Measurements from ENCODE around the gene RUFY1.
"Not testable (repeated sequence)": the region's sequence is repeated elsewhere in the genome, so short reads cannot be mapped to it uniquely, and the experiment has no call there.

RUFY1 gene

GRCh38 chr5:179623003-179623905, 72.9 kb downstream of the RUFY1 start, which contains the start of gene HNRNPH1:
Gene HNRNPH1 (minus strand): TSS chr5:179623671. CDS start chr5:179623133, 538 bp downstream.
- DNase-seq = peak; percentile 99

GRCh38 chr5:179623906-179624741, 73.8 kb downstream of the RUFY1 start:
- DNase-seq = peak; percentile 83

- no peak for DNase-seq
Observed at GRCh38 chr5:179624841-179625271, 74.5 kb downstream of the RUFY1 start.

GRCh38 chr5:179633501-179634369, 83.4 kb downstream of the RUFY1 start:
- not testable (repeated sequence) for DNase-seq

GRCh38 chr5:179634370-179635172, 84.2 kb downstream of the RUFY1 start:
- not testable (repeated sequence) for DNase-seq

DNA sequence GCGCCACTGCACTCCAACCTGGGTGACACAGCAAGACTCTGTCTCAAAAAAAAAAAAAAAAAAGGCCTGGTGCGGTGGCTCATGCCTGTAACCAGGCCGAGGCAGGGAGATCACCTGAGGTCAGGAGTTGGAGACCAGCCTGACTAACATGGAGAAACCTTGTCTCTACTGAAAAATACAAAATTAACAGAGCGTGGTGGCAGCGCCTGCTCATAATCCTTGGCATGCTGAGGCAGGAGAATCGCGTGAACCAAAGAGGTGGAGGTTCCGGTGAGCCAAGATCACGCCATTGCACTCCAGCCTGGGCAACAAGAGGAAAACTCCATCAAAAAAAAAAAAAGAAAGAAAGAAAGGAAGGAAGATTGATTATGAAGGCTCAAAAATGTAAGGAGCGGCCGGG, 88.9 kb downstream of the RUFY1 start:
- not testable (repeated sequence) for DNase-seq

- DNase-seq = not testable (repeated sequence)
Observed at GRCh38 chr5:179641745-179642144, 91.4 kb downstream of the RUFY1 start.

DNA sequence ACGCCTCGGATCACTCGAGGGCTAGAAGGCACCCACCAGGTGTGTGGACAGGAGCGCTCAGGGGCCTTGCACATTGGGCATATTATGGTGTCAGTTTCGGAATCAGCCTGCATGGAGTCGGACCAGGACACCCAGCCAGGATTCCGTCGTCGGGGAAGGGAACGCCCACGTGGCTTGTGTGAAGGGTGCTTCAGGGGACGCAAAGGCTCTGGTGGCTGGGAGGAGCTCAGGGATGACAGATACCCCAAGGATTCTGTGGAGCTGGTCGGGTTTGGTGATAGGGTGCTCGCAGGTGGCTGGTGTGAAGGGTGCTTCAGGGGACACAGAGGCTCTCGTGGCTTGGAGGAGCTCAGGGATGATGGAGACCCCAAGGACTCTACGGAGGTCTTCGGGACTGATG, 92.3 kb downstream of the RUFY1 start:
- DNase-seq = not testable (repeated sequence)

GRCh38 chr5:179643141-179643920, 93.0 kb downstream of the RUFY1 start:
- not testable (repeated sequence) for DNase-seq

- not testable (repeated sequence) for DNase-seq
Observed at GRCh38 chr5:179644766-179645165, 94.4 kb downstream of the RUFY1 start.

- DNase-seq = no peak
Observed at GRCh38 chr5:179648410-179648809, 98.1 kb downstream of the RUFY1 start.

- DNase-seq = not testable (repeated sequence)
Observed at GRCh38 chr5:179649166-179649703, 98.9 kb downstream of the RUFY1 start.

- DNase-seq = not testable (repeated sequence)
Observed at GRCh38 chr5:179650245-179650644, 99.9 kb downstream of the RUFY1 start.

DNA sequence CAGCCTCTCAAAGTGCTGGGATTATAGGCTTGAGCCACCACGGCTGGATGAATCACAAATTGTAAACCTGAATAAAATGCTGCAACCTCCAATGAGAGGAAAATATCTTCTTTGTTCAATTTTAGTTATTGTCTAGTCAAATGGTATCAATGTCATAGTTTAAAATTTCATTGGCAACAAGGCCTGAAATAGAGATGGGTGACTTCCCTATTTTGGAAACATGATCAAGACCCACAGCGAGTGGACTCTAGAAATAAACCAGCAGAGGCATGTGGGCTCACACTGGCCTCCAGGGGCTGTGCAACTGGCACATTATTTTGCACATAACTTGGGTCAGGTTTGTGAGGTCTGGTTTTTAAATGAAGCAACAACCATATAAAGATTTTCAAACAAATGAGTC, 102.8 kb downstream of the RUFY1 start:
- DNase-seq = not testable (repeated sequence)

DNA sequence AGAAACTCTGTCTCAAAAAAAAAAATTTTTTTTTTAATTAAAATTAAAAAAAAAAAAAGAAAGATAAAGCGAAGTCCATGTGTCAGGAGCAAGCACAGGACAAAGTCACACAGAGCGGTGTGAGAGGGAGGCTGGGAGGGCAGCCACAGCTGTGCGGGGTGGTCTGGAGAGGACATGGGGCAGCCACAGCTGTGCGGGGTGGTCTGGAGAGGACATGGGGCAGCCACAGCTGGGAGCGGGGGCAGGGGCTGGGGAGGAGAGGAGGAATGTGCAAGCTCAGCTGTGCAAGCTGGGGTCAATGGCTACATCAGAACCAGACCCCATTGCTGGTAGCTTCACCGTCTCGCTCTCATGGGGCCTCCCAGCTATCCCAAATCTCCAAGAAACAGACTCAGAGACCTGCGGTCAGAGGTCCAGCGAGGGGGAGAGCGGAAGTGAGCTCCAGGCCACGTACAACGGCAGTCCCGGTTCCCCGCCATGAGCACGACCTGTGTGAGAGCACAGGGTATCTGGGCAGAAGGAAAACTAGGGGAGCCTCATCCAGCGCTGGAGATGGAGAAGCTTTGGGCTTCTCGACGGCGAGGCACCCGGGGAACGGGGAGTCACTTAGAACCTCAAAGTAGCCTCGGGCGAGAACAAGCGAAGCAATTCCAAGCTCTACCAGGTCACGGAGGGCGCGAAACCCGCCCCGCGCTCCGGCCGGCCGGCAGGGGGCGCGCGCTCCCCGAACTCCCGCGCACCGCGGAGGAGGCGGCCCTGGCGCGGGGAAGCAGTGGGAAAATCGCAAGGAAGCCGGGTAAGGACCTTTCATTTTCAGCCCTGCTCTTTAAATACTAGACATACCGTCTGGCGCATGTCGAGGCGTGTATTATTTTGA, 107.2 kb downstream of the RUFY1 start:
- DNase-seq = not testable (repeated sequence)

GRCh38 chr5:179658179-179658856, 108.0 kb downstream of the RUFY1 start:
- peak; percentile 39 for DNase-seq
